Measurements from ENCODE around the gene TUBGCP4.
A peak's percentile ranks its signal among the peaks of the same experiment; 100 is the strongest.

TUBGCP4 gene

GRCh38 chr15:43406189-43406588 lies 35.3 kb downstream of the TUBGCP4 start:
- no peak for DNase-seq

DNA sequence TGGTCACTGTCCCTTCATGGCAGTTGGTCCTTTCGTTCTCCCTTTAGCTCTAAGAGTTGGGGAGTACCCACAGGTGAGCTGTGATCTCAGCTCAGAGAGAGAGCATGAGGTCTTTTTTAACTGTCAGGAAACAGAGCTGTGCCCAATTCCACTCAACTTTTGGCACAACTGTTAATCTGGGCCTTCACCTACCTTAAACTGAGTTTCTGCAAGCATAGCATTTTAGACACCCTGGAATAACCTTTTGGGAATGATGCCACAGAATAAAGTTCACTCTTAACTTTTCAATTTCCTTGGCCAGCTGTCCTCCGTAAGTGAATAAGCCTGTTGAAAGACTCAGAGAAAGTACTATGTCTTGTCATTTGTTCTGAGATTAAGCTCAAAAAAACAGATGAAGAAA lies 35.9 kb downstream of the TUBGCP4 start:
- DNase-seq, result no peak

DNA sequence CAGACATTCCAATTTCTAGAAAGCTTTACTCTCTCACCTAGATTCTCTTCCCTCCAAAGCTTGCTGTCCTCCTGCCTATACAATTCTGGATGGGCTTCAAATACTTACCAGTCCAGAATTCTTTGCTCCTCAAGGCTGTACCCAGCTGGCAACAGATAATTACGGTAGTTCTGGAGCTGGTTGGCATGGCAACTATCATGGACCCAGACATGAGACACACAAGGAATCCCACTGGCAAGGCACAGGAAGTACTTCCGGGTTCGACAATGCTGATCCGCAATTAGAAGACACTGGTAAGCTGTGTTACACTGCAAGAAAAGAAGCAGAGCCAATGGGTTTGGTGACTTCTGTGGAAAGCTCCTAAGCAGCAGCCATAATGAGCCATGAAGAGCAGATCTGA lies 37.9 kb downstream of the TUBGCP4 start:
- no peak for DNase-seq

- DNase-seq, result no peak
Observed at GRCh38 chr15:43410572-43411214, 39.8 kb downstream of the TUBGCP4 start.

GRCh38 chr15:43412096-43412495 lies 41.2 kb downstream of the TUBGCP4 start:
- DNase-seq, result no peak

- DNase-seq, result no peak
Observed at GRCh38 chr15:43414196-43414595, 43.3 kb downstream of the TUBGCP4 start.

- no peak for DNase-seq
Observed at GRCh38 chr15:43420435-43420834, 49.5 kb downstream of the TUBGCP4 start.

GRCh38 chr15:43420876-43421275 lies 50.0 kb downstream of the TUBGCP4 start:
- DNase-seq, result no peak

DNA sequence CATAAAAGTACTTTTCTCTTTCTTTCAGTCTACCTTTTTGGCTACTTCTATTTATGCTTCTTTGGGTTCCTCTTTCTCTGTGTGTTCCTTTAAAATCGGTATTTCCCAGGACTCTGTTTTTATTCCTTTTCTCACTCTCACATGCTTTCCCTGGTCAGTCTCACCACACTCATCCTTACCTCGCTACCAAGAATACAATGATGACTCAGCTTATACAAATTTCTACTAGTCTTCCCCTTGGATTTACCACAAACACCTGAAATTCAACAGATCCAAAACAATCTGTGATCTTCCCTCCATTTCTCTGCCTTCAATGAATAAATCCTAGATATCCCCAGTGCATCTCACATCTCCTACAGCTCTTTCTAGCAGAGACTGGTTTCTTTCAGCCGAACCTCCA lies 52.9 kb downstream of the TUBGCP4 start:
- DNase-seq, result no peak

DNA sequence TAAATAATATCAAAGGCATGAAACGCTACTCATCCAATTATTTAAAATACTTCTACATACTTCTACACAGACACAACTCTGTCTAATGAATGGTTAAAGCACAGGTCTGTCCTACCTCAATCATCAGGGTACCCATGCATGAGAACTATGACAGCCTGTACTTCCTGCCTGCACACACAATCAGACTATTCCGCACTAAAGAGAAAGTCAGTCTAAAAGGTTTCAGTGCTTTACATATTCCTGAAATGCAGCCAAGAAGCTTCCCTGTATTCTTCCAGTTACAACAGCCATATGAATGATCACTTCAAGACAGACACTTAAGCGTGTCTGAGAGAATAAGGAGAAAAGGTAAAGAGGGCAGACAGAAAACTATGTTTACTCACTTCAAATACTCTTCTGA lies 58.8 kb downstream of the TUBGCP4 start:
- peak; percentile 29 for DNase-seq

DNA sequence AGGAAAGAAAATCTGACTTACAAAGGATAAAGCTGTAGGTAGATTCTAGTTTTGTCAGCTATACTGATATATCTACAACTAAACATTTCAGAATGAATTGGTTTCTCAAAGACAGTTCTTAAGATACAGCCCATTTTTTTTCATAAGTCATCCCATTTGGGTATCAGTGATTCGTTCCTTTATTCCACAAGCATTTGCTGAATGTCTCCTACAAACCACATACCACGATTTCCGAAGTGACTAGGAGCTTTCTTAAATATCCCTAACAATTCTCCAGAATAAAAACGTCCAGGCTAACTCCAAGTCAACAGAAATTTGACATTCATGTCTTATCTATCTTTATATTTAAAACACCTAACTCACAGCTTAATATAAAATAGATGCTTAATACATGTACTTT lies 62.3 kb downstream of the TUBGCP4 start:
- no peak for DNase-seq

- no peak for DNase-seq
Observed at GRCh38 chr15:43433661-43434303, 62.9 kb downstream of the TUBGCP4 start.

DNA sequence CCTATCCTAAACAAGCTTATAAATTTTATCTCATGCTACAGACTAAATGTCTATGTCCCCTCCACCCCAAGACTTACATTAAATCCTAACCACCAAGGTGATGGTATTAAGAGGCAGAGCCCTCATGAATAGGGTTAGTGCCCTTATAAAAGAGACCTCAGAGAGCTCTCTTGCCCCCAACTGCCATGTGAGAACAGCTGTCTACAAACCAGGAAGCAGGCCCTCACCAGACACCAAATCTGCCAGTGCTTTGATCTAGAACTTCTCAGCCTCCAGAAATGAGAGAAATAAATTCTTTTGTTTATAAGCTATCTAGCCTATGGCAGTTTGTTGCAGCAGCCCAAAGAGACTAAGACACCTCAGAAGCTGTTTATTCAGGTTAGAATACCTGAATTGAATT lies 63.5 kb downstream of the TUBGCP4 start:
- DNase-seq, result no peak

DNA sequence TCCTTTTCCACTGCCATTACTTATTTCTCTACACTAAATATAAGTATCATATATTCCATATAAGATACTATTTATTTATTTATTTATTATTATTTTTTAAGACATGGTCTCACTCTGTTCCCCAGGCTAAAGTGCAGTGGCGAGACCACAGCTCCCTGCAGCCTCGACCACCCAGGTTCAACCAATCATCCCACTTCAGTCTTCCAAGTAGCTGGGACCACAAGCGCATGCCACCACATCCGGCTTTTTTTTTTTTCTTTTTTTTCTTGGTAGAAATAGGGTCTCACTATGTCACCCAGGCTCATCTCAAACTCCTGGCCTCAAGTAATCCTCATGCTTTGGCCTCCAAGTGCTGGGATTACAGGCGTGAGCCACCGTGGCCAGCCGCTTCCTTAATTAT lies 65.5 kb downstream of the TUBGCP4 start:
- no peak for DNase-seq

- no peak for DNase-seq
Observed at GRCh38 chr15:43439268-43439667, 68.4 kb downstream of the TUBGCP4 start.

DNA sequence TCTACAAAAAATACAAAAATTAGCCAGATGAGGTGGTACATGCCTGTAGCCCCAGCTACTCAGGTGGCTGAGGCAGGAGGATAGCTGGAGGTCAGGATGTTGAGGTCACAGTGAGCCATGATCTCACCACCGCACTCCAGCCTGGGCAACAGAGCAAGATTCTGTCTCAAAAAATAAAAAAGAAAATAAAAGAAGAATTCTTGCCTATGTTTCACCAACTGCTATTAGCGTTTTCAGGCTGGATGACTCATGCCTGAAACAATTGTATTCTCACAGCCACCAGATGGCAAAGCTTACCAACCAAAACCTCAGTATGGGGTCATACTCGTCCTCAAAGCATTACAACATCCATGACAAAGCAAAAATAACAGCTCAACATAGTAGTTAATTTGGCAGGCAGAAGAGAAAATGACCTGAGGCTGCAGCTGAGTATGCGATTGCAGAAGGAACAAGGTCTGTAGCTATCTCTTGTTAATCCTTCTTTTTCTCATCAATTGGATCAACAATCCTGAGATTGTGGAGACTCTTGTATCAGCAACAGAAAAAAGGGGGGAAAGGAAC lies 69.9 kb downstream of the TUBGCP4 start:
- DNase-seq, result peak; percentile 33

DNA sequence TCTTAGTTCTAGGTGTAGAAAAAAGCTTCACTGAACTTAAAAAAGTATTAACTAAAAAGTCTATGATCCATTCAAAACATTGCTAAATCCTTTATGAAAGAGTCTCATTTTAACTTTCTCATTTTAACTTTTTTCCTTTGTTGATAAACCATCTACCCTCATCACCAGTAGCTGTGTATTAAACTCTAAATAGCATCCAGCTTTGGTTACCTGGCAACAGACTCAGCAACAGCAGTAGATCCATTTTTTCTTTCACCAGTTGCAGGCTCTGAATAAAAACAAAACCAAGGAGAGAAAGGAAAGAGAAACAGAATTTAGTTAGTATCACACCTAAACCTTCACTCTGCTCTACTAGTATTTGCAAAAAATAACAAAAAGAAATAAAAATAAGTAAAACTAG lies 70.4 kb downstream of the TUBGCP4 start:
- DNase-seq, result no peak

DNA sequence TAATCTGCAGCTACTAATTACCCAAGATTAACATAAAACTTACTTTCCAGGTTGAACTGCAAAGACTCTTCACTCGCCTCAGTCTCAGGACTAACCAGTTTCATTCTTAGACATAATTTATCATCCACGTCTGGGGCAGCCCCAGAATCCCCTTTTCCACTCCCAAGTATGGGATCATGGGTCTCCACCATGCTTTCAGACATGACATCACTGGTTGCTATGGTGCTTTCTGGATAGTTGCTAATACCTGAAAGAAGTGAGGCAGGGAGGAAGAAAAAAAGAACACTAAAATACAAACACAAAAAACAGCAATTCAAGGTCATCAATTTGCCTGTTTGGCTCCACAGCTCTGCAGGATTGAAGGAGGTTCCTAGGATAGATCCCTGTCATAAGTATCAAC lies 75.4 kb downstream of the TUBGCP4 start:
- DNase-seq, result no peak

DNA sequence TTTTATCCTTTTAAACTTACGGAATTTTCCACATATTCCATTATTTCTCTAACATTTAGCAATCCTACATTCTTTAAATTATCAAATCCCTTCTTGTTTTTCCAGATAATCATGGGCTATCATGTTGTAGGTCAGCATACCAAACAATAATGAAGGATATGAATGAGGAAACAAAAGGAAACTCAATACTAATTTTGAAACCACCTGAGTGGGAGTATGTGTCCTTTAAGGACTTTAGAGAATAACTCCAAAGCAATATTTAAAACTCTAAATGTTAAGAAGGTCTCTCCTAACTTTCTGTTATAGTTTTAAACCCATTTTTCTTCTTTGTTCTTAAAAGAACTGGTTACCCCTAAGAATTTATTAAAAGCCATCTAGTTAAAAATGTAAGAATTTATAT lies 79.1 kb downstream of the TUBGCP4 start:
- no peak for DNase-seq

All from NCI-H774 (cell line).